HepG2 (cell line): ENCODE measurements around the gene CLDN15. TPM values are rescaled to one million over a fixed set of nuclear protein-coding genes. Genes with fewer than 3 reads are reported as not detected.

Source experiments
- ATF1 ChIP-seq: IDR thresholded peaks from 2 replicates; pipeline ENCODE4 v1.6.1; 2016; ENCODE audit warnings: mild to moderate bottlenecking, control low read depth
- CAMTA2 ChIP-seq: sonication (generic); formaldehyde crosslinking; IDR thresholded peaks from 2 replicates; pipeline ENCODE4 v1.4.0; 2020; ENCODE audit warnings: mild to moderate bottlenecking, missing genetic modification reagents, borderline replicate concordance
- CENPBD1 ChIP-seq: sonication (generic); formaldehyde crosslinking; IDR thresholded peaks from 2 replicates; pipeline ENCODE4 v1.8.0; 2022; ENCODE audit warnings: missing genetic modification reagents, low read depth, mild to moderate bottlenecking, borderline replicate concordance
- CHCHD3 ChIP-seq: sonication (generic); formaldehyde crosslinking; IDR thresholded peaks from 2 replicates; pipeline ENCODE4 v1.8.0; 2022; ENCODE audit warnings: mild to moderate bottlenecking, missing genetic modification reagents, moderate library complexity
- ETS1 ChIP-seq: sonication (generic); formaldehyde crosslinking; IDR thresholded peaks from 2 replicates; pipeline ENCODE4 v1.4.0; 2020; ENCODE audit warnings: missing genetic modification reagents
- FOXP1 ChIP-seq, 2 experiments: fragments of 450-650 bp in 1 of 2; IDR thresholded peaks; 2 replicates each; pipeline ENCODE4 v1.6.1; 2017 to 2018; ENCODE audit warnings: antibody characterized with exemption in 1 of 2
- HOXA7 ChIP-seq: sonication (generic); formaldehyde crosslinking; IDR thresholded peaks from 2 replicates; pipeline ENCODE4 v1.8.1; 2022; ENCODE audit warnings: mild to moderate bottlenecking, missing genetic modification reagents, moderate library complexity
- MTA3 ChIP-seq: sonication (generic); formaldehyde crosslinking; IDR thresholded peaks from 2 replicates; pipeline ENCODE4 v1.4.0; 2020; ENCODE audit warnings: missing genetic modification reagents
- ZBTB44 ChIP-seq: sonication (generic); formaldehyde crosslinking; IDR thresholded peaks from 2 replicates; pipeline ENCODE4 v1.4.0; 2020; ENCODE audit warnings: missing genetic modification reagents
- ZFP1 ChIP-seq: IDR thresholded peaks from 2 replicates; pipeline ENCODE4 v1.6.1; 2016
- ZNF326 ChIP-seq: sonication (generic); formaldehyde crosslinking; IDR thresholded peaks from 2 replicates; pipeline ENCODE4 v1.4.0; 2020; ENCODE audit warnings: missing genetic modification reagents, borderline replicate concordance
- ZNF766 ChIP-seq: sonication (generic); formaldehyde crosslinking; IDR thresholded peaks from 2 replicates; pipeline ENCODE4 v1.5.0; 2020; ENCODE audit warnings: missing genetic modification reagents, borderline replicate concordance
- ZNF775 ChIP-seq: sonication (generic); formaldehyde crosslinking; IDR thresholded peaks from 2 replicates; pipeline ENCODE4 v1.4.0; 2020; ENCODE audit warnings: missing genetic modification reagents, mild to moderate bottlenecking, moderate library complexity, borderline replicate concordance
- ZNF776 ChIP-seq: sonication (generic); formaldehyde crosslinking; IDR thresholded peaks from 2 replicates; pipeline ENCODE4 v1.4.0; 2020; ENCODE audit warnings: mild to moderate bottlenecking, missing genetic modification reagents
- ZNF879 ChIP-seq: sonication (generic); formaldehyde crosslinking; IDR thresholded peaks from 2 replicates; pipeline ENCODE4 v1.8.1; 2023; ENCODE audit warnings: missing genetic modification reagents
- polyA plus RNA-seq, 8 experiments: library from polyadenylated mRNA; depleted of rRNA in 3 of 8; stranded (reverse) in 7 of 8; unstranded in 1 of 8; fragments of >200 nt; fragmentation: Illumina TruSeq in 4 of 8; extraction: Trizol in 4 of 8; gene quantifications; 2 replicates each; pipeline versions ENCODE4 v1.2.1 to v1.2.3, GENCODE V29; 2011 to 2016; ENCODE audit warnings: low read depth in 4 of 8, missing spikeins in 1 of 8, mixed read lengths in 1 of 8; ENCODE audit not compliant: insufficient read depth in 1 of 8
- total RNA-seq, 5 experiments: library from RNA; depleted of rRNA; stranded (reverse); fragments of >200 nt; fragmentation: Illumina TruSeq; extraction: Trizol; gene quantifications; 2 replicates each; pipeline ENCODE4 v1.2.3, GENCODE V29; 2016; ENCODE audit warnings: low read depth in 1 of 5
- TF ChIP-seq, protein P1 (sequence below): sonication (generic); formaldehyde crosslinking; IDR thresholded peaks from 2 replicates; pipeline ENCODE4 v1.8.0; 2022; ENCODE audit warnings: mild to moderate bottlenecking, missing genetic modification reagents, borderline replicate concordance
- TF ChIP-seq, protein P2 (sequence below): sonication (generic); formaldehyde crosslinking; IDR thresholded peaks from 2 replicates; pipeline ENCODE4 v1.4.0; 2020; ENCODE audit warnings: missing genetic modification reagents, borderline replicate concordance
- TF ChIP-seq, protein P3 (sequence below): sonication (generic); formaldehyde crosslinking; conservative IDR thresholded peaks from 2 replicates; pipeline ENCODE4 v1.5.0; 2020; ENCODE audit warnings: missing genetic modification reagents
- TF ChIP-seq, protein P4 (sequence below): sonication (generic); formaldehyde crosslinking; conservative IDR thresholded peaks from 2 replicates; pipeline ENCODE4 v1.4.0; 2020; ENCODE audit warnings: missing genetic modification reagents

CLDN15 gene
- total and polyA plus RNA-seq, 2 of the 13 experiments (the other 11 are each of a cell fraction or from before 2014, with no cell fraction given): 7.1 to 17.8 TPM

DNA sequence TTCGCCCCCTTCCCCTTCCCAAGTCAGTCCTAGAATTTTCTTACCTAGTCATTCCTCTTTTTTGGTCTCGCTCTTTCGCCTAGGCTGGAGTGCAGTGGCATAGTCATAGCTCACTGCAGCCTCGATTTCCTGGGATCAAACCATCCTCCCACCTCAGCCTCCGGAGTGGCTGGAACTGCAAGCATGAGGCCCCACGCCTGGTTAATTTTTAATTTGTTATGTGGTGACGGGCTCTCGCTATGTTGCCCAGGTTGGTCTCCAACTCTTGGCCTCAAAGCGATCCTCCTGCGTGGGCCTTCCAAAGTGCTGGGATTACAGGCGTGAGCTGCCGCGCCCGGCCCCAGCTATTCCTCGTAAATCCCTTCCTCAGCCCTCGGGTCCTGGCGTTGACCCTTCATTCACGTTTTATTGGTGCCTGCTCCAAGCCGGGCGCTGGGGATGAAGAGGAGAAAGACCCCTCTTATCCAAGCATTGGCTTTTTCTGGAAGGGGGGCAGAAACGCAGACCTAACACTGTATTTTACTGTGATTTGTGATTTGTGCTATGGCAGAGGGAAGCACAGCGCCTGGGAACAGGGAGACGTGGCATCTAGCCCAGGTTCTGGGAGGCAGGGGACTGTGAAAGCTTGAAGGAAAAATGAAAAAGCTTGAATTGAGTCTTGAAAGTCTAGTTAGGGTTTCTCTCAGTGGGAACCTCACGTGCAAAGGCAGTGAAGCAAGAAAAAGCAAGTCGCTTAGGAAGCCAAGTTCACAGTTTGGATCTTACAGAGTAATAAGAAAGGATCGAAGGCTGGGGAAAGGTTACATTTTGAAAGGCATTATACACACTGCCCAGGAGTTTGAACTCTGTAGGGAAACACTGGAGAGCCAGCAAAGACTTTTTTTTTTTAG, 19.1 kb downstream of the CLDN15 start (continued):
- no peak for TF ChIP-seq ZNF879 (CRISPR knock-in tag)
- TF ChIP-seq CAMTA2 (CRISPR knock-in tag): no peak
- TF ChIP-seq, protein P1, sequence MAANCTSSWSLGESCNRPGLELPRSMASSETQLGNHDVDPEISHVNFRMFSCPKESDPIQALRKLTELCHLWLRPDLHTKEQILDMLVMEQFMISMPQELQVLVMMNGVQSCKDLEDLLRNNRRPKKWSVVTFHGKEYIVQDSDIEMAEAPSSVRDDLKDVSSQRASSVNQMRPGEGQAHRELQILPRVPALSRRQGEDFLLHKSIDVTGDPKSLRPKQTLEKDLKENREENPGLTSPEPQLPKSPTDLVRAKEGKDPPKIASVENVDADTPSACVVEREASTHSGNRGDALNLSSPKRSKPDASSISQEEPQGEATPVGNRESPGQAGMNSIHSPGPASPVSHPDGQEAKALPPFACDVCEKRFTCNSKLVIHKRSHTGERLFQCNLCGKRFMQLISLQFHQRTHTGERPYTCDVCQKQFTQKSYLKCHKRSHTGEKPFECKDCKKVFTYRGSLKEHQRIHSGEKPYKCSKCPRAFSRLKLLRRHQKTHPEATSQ (CRISPR knock-in tag): no peak
- TF ChIP-seq, protein P2, sequence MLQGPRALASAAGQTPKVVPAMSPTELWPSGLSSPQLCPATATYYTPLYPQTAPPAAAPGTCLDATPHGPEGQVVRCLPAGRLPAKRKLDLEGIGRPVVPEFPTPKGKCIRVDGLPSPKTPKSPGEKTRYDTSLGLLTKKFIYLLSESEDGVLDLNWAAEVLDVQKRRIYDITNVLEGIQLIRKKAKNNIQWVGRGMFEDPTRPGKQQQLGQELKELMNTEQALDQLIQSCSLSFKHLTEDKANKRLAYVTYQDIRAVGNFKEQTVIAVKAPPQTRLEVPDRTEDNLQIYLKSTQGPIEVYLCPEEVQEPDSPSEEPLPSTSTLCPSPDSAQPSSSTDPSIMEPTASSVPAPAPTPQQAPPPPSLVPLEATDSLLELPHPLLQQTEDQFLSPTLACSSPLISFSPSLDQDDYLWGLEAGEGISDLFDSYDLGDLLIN (CRISPR knock-in tag): no peak
- TF ChIP-seq ZNF766: no peak
- TF ChIP-seq HOXA7 (CRISPR knock-in tag): no peak
- no peak for TF ChIP-seq ZFP1 (CRISPR knock-in tag)
- TF ChIP-seq, protein P3, sequence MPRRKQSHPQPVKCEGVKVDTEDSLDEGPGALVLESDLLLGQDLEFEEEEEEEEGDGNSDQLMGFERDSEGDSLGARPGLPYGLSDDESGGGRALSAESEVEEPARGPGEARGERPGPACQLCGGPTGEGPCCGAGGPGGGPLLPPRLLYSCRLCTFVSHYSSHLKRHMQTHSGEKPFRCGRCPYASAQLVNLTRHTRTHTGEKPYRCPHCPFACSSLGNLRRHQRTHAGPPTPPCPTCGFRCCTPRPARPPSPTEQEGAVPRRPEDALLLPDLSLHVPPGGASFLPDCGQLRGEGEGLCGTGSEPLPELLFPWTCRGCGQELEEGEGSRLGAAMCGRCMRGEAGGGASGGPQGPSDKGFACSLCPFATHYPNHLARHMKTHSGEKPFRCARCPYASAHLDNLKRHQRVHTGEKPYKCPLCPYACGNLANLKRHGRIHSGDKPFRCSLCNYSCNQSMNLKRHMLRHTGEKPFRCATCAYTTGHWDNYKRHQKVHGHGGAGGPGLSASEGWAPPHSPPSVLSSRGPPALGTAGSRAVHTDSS: no peak
- no peak for TF ChIP-seq ZBTB44 (CRISPR knock-in tag)
- no peak for TF ChIP-seq CENPBD1 (CRISPR knock-in tag)
- no peak for TF ChIP-seq MTA3 (CRISPR knock-in tag)
- TF ChIP-seq ZNF326: no peak
- TF ChIP-seq ZNF775: no peak
- no peak for TF ChIP-seq CHCHD3 (CRISPR knock-in tag)
- TF ChIP-seq ETS1 (CRISPR knock-in tag): no peak
- no peak for TF ChIP-seq FOXP1 (IDR thresholded peaks at IDR 0.05)
- no peak for TF ChIP-seq FOXP1 (CRISPR knock-in tag; IDR thresholded peaks at IDR 0.05)
- TF ChIP-seq ZNF776 (CRISPR knock-in tag): no peak
- no peak for TF ChIP-seq ATF1 (CRISPR knock-in tag)
- TF ChIP-seq, protein P4, sequence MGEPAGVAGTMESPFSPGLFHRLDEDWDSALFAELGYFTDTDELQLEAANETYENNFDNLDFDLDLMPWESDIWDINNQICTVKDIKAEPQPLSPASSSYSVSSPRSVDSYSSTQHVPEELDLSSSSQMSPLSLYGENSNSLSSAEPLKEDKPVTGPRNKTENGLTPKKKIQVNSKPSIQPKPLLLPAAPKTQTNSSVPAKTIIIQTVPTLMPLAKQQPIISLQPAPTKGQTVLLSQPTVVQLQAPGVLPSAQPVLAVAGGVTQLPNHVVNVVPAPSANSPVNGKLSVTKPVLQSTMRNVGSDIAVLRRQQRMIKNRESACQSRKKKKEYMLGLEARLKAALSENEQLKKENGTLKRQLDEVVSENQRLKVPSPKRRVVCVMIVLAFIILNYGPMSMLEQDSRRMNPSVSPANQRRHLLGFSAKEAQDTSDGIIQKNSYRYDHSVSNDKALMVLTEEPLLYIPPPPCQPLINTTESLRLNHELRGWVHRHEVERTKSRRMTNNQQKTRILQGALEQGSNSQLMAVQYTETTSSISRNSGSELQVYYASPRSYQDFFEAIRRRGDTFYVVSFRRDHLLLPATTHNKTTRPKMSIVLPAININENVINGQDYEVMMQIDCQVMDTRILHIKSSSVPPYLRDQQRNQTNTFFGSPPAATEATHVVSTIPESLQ (CRISPR knock-in tag): no peak
